HG03442 (cell line): ENCODE data around the gene GPSM3.
"Not testable (repeated sequence)": the region's sequence is repeated elsewhere in the genome, so short reads cannot be mapped to it uniquely, and the experiment has no call there.

Experiments used
- ATAC-seq: cut with Tn5 transposase; IDR thresholded peaks from one replicate; pipeline ENCODE4 v1.9.1; 2021; ENCODE audit warnings: mild to moderate bottlenecking, moderate library complexity; ENCODE audit not compliant: unreplicated experiment

The GPSM3 gene

GRCh38 chr6:32152769-32153563 is 39.5 kb downstream of the GPSM3 start:
- no peak for ATAC-seq

- ATAC-seq, result no peak
Observed at GRCh38 chr6:32151863-32152768, 40.3 kb downstream of the GPSM3 start, which contains the start of gene PRRT1. Gene PRRT1, minus strand, starts transcription at chr6:32151939. Its CDS starts 112 bp downstream, at chr6:32151827.

GRCh38 chr6:32151181-32151862 is 41.1 kb downstream of the GPSM3 start:
- ATAC-seq, result no peak

- no peak for ATAC-seq
Observed at GRCh38 chr6:32149932-32150870, 42.2 kb downstream of the GPSM3 start.

GRCh38 chr6:32149092-32149755 is 43.2 kb downstream of the GPSM3 start:
- ATAC-seq, result no peak

- ATAC-seq, result no peak
Observed at GRCh38 chr6:32148289-32149091, 44.0 kb downstream of the GPSM3 start.

- ATAC-seq, result no peak
Observed at GRCh38 chr6:32147401-32148132, 44.9 kb downstream of the GPSM3 start.

- no peak for ATAC-seq
Observed at GRCh38 chr6:32146687-32147086, 45.8 kb downstream of the GPSM3 start.

- ATAC-seq, result no peak
Observed at GRCh38 chr6:32146287-32146686, 46.2 kb downstream of the GPSM3 start.

GRCh38 chr6:32144238-32144637 is 48.2 kb downstream of the GPSM3 start:
- not testable (repeated sequence) for ATAC-seq
